GM12874 (cell line): Measurements from ENCODE around the gene HDAC9.

Experiments used
- CTCF ChIP-seq: IDR thresholded peaks from 2 replicates; pipeline ENCODE4 v1.5.1; 2011; ENCODE audit warnings: low read depth, mild to moderate bottlenecking, control low read depth, low read length, moderate library complexity; ENCODE audit not compliant: insufficient read depth

HDAC9 gene

GRCh38 chr7:18684916-18685315 is 189.4 kb downstream of the HDAC9 start:
- TF ChIP-seq CTCF, result no peak

GRCh38 chr7:18685971-18686370 is 190.4 kb downstream of the HDAC9 start:
- TF ChIP-seq CTCF, result no peak

- no peak for TF ChIP-seq CTCF
These were observed 194.0 kb downstream of the HDAC9 start for GRCh38 chr7:18689551-18689950.

GRCh38 chr7:18693406-18693805 is 197.9 kb downstream of the HDAC9 start:
- TF ChIP-seq CTCF, result peak; percentile 8; the same call in 1 of the 2 replicates

- TF ChIP-seq CTCF, result no peak
These were observed 198.3 kb downstream of the HDAC9 start for GRCh38 chr7:18693816-18694215.

- TF ChIP-seq CTCF, result no peak
These were observed 198.9 kb downstream of the HDAC9 start for GRCh38 chr7:18694484-18694883.

GRCh38 chr7:18694911-18695310 is 199.4 kb downstream of the HDAC9 start:
- TF ChIP-seq CTCF, result no peak
